C4-2B (cell line): ENCODE measurements around the gene GRAP2.

Experiments
- CTCF ChIP-seq: fragments of 450-650 bp; conservative IDR thresholded peaks from 2 replicates; pipeline ENCODE4 v1.5.1; 2017; ENCODE audit warnings: mild to moderate bottlenecking
- ZFX ChIP-seq: fragments of 450-650 bp; IDR thresholded peaks from 2 replicates; pipeline ENCODE4 v1.6.1; 2017

GRCh38 chr22:39913321-39913720 is 12.4 kb downstream of the GRAP2 start:
- no peak for TF ChIP-seq CTCF
- no peak for TF ChIP-seq ZFX
